Adipose tissue (tissue), 3 donors: ENCODE results near the gene FSIP1. TPM values are rescaled to one million over a fixed set of nuclear protein-coding genes. Genes with fewer than 3 reads are reported as not detected.

ENCODE experiments used
- H3K27ac ChIP-seq: one replicate; pipeline ENCODE4 v1.5.1; 2013; ENCODE audit warnings: low read depth, low read length
- WGBS, 3 donors: extraction: QIAGEN DNeasy Blood & Tissue Kit; methylation state at CpG; one replicate each; pipeline ENCODE4 v1.1.7; 2013; 5-methylcytosine and 5-hydroxymethylcytosine counted together
- polyA plus RNA-seq, 3 donors: library from polyadenylated mRNA; stranded (reverse); fragments of 200-250 nt; gene quantifications; one replicate each; pipeline ENCODE4 v1.2.3, GENCODE V29; 2013
- donor health status: healthy with polysubstance abuse.
- donor health status: Bipolar disorder and iron deficiency.
- donor health status: healthy.

FSIP1 gene
- polyA plus RNA-seq, 3 donors = 0.07 to 0.42 TPM; not detected in 1

DNA sequence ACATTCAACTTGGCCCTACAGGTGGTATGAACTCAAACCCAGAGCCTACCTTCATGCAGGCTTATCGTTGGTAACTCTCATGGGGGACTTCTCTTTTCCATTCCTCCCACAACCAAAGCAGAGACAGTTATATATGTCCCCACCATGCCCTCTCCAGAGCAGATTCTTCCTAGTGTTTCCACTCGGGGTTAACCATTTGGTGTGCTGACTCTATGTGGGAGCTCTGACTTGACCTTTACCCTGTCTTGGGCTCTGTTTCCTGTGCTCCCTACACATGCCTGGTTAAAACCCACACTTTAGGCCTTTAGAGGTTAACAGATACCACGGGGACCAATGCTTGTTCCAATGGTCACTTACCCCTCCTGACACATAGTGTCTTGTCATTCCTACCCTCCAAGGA is 80.7 kb downstream of the FSIP1 start:
- WGBS, 3 donors = 90 to 91% (median 91%) methylated on average over 3 of the region's 3 CpGs
- H3K27ac ChIP-seq = no peak overlapping the region

- WGBS, 3 donors = 91 to 96% (median 96%) methylated on average over 1 of the region's 1 CpG
- no peak overlapping the region for H3K27ac ChIP-seq
Observed at GRCh38 chr15:39700375-39700700, 82.3 kb downstream of the FSIP1 start.

GRCh38 chr15:39699516-39700374 is 82.9 kb downstream of the FSIP1 start:
- no peak overlapping the region for H3K27ac ChIP-seq
- WGBS, 3 donors = 73 to 78% (median 75%) methylated on average over 3 of the region's 3 CpGs

GRCh38 chr15:39698444-39699390 is 83.9 kb downstream of the FSIP1 start:
- WGBS, 3 donors = 84 to 87% (median 86%) methylated on average over 11 of the region's 11 CpGs
- no peak overlapping the region for H3K27ac ChIP-seq

DNA sequence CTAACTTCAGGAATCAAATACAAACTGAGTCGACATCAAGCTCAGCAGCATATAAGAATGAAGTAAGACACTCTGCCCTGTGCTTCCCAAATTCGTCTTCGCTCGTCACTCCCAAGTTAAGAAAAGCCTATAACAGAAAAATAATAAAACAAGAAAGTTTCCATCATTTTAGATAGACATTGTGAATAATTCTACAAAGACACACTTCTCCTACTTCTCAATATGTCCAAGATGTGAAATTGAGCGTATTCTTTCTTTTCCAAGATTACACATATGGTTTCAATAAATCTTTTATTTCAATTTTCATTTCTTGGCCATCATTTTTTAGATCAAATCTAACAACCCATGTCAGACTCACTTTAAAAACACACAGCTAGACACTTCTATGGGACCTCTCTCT is 85.1 kb downstream of the FSIP1 start:
- H3K27ac ChIP-seq = no peak overlapping the region
- 94 to 97% (median 96%) methylated on average over 5 of the region's 5 CpGs for WGBS, 3 donors

GRCh38 chr15:39695793-39696192 is 86.8 kb downstream of the FSIP1 start:
- no peak overlapping the region for H3K27ac ChIP-seq
- WGBS, 3 donors = 92 to 96% (median 95%) methylated on average over 2 of the region's 2 CpGs

DNA sequence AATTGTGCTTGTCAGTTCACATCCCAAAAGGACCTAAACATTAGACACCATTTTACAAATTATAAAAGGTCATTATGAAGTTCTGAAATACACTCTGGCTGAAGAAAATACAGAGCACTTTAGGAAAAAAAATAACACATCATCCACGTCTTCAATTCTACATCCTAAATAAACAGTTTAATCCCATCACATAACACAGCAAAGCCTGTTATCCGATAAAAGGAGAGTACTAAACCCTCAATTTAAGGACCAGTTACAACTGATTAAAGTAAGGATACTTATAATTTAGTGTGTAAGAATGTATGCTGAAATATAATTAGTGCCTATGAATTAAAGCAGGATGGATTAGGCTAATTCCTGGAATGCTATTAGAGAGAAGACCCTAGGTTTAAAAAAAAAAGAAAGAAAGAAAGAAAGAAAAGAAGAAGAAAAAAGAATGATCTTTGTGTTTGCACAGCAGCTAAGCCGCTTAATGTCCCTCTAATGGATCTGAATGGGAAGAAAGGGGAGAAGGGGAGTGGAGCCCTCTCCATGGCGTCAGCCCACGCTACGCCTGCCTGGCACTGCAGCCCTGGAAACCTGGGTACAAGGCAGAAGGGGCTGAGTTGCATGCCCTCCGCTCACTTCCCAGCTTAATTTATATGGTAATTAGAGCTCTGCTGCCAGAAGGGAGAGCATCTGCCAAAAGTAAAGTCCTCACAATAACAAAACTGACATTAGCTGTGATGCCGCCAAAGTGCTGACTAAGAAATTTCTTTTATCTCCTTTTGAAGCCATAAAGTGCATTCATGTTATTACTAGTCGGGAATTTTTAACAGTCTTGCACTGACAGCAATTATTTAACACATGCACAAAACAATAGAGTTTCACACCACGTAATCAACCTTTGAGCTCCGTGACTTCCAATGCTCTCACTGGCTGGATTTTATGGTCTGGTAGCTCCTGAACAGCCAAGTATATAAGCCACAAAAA is 90.0 kb downstream of the FSIP1 start:
- 61 to 73% (median 70%) methylated on average over 11 of the region's 11 CpGs for WGBS, 3 donors
- H3K27ac ChIP-seq = no peak overlapping the region

DNA sequence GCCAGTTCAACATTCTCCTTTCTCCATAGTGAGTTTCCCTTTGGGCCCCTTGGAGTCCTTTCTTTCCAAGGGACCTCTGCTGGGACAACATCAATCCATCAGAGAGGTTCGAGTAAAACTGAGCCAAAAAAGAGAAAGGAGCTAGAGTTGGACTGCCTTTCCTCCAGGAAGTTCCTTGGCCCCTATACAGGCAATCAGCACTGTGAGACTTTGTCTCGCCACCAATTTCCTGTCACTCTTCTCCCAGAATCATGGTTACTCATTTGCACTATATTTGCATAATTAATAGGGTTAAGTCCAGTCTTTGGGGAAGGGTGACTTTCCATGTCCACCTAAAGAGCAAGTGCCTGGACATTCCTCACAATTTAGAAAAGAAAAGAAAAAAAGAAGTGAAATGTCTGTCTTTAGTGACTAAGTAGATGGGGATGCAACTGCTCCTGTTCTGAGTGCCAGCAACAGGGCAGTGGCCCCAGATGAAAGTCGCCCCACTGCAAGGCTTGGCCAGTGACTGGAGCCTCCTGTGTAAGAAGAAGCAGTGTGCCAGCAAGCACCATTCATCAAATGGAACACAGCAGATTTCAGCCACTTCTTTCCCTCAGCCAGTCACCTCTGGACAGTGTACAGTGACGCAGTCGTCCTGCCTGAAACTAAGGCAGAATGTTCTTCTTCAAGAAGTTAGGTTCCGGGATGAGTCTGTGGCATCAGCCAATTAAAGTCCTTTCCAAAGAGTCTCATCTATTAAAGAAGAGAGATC is 91.6 kb downstream of the FSIP1 start:
- no peak overlapping the region for H3K27ac ChIP-seq
- 72 to 77% (median 72%) methylated on average over 6 of the region's 6 CpGs for WGBS, 3 donors

DNA sequence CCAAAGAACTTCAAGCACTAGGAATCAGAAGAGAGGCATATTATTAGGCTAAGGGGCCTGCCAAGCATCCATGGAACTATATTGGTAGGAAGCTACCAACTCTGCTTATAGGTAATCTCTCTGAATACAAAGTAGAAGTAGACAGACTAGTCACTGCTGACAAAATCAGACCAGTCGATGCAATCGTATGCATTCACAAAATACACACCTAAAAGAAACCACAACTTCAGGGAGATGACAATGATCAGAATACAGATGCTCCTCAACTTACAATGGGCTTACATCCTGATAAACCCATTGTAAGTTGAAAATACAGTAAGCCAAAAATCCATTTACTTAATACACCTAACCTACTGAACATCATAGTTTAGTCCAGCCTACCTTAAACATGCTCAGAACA is 94.7 kb downstream of the FSIP1 start:
- WGBS, 3 donors = 87 to 92% (median 90%) methylated on average over 2 of the region's 2 CpGs
- no peak overlapping the region for H3K27ac ChIP-seq

- 25 to 28% (median 26%) methylated on average over 4 of the region's 4 CpGs for WGBS, 3 donors
- H3K27ac ChIP-seq = no peak overlapping the region
Observed at GRCh38 chr15:39685999-39686613, 96.5 kb downstream of the FSIP1 start.

DNA sequence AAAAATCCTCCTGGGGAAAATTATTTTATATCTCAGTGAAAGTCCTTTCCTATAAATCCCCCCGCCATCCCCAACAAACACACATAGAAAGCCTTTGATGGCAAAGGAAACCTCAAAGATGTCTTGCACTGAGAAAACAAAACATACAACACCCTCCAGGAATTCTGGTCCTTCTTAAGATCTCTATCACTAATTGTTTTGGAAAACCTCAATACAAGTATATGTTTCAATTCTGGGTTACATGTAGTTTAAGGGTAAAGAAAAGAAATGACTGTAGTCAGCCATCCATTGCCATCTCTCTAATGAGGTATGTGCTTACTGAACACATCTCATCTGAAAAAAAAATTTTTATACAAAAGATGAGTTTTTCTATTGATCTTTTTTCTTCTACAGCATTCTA is 97.3 kb downstream of the FSIP1 start:
- no peak overlapping the region for H3K27ac ChIP-seq
- WGBS, 3 donors = 86 to 96% (median 93%) methylated on average over 1 of the region's 1 CpG

- H3K27ac ChIP-seq = no peak overlapping the region
- 54 to 63% (median 57%) methylated on average over 3 of the region's 3 CpGs for WGBS, 3 donors
Observed at GRCh38 chr15:39684233-39684632, 98.4 kb downstream of the FSIP1 start.

DNA sequence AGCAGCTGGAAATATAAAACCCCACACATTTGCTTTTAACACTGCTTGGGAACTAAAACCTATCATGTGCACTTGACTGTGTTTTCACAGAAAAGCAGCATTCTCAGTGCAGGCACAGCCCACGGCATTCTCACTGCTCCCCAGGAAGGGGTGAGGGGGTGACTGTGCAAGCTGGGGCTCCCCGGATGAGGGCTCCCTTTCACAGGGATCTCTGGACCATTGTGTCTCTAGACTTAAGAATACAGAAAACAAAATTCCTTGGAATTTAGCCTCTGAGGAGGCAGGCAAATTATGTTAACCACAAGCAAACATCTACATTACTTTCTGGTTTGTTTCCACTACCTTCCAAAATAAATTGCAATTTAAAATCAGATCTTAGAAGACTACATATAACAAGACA is 100.3 kb downstream of the FSIP1 start:
- WGBS, 3 donors = 79 to 89% (median 83%) methylated on average over 2 of the region's 2 CpGs
- no peak overlapping the region for H3K27ac ChIP-seq

- no peak overlapping the region for H3K27ac ChIP-seq
- 48 to 74% (median 54%) methylated on average over 2 of the region's 2 CpGs for WGBS, 3 donors
Observed at GRCh38 chr15:39680868-39681267, 101.8 kb downstream of the FSIP1 start.

DNA sequence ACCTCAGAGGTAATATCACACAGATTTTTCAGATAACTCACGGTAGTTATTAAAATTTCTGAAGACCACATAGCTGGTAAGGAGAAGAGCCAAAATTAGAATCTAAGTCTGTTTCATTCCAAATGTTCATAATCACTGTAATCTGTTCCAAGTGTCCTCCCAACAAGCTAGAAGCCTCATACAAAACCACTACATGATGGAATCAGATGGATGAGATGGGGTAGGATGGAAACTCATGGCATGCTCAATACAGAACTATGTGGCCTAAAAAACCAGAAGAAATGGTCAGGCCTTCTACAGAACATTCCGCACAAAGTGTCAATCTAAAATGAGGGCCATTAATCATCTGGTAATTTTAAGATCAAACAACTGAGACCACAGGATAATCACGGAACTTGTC is 110.0 kb downstream of the FSIP1 start:
- no peak overlapping the region for H3K27ac ChIP-seq
- 87 to 93% (median 90%) methylated on average over 3 of the region's 3 CpGs for WGBS, 3 donors

DNA sequence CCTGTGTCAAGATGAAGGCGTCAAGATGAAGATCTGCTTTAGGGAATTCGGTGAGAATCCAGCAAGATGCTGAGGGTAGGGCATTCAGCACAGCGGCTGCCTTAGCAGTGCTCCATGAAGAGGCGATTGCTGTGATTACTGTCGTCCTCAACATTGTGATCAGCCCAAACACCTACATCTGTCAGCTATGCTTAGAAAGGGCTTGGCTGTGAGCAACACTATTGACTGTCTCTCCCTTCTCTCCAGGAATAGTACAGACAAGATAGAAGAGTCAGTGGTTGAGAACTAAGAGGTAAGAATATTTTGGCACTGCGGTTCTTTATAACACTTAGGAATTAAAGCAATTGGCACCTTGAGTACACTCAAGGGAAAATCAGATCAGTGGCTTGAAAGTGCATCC is 110.5 kb downstream of the FSIP1 start:
- no peak overlapping the region for H3K27ac ChIP-seq
- 84 to 93% (median 92%) methylated on average over 6 of the region's 6 CpGs for WGBS, 3 donors

DNA sequence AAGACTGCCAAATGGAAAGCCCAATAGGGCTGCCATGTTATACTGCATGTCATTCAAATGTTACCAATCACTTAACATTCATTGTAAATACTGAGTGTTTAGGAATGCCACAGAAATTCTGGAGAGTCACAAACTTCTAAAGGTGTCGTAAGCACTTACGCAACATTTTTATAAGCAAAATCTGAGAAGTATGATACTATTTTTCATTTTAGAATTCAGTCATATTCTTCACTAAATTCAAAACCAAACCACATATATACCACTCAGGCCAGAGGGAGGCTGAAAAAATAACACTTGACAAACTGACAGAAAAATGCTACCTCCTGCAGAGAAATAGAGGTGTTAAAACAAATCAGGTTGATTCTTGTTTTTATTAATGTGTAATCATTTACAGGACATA is 112.0 kb downstream of the FSIP1 start:
- H3K27ac ChIP-seq = no peak overlapping the region
- 92 to 93% (median 93%) methylated on average over 2 of the region's 2 CpGs for WGBS, 3 donors
